ENCODE measurements around the gene BIVM.

BIVM gene, protein sequence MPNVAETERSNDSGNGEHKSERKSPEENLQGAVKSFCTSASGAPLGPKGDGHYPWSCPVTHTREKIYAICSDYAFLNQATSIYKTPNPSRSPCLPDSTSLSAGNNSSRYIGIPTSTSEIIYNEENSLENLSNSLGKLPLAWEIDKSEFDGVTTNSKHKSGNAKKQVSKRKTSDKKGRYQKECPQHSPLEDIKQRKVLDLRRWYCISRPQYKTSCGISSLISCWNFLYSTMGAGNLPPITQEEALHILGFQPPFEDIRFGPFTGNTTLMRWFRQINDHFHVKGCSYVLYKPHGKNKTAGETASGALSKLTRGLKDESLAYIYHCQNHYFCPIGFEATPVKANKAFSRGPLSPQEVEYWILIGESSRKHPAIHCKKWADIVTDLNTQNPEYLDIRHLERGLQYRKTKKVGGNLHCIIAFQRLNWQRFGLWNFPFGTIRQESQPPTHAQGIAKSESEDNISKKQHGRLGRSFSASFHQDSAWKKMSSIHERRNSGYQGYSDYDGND

DNA sequence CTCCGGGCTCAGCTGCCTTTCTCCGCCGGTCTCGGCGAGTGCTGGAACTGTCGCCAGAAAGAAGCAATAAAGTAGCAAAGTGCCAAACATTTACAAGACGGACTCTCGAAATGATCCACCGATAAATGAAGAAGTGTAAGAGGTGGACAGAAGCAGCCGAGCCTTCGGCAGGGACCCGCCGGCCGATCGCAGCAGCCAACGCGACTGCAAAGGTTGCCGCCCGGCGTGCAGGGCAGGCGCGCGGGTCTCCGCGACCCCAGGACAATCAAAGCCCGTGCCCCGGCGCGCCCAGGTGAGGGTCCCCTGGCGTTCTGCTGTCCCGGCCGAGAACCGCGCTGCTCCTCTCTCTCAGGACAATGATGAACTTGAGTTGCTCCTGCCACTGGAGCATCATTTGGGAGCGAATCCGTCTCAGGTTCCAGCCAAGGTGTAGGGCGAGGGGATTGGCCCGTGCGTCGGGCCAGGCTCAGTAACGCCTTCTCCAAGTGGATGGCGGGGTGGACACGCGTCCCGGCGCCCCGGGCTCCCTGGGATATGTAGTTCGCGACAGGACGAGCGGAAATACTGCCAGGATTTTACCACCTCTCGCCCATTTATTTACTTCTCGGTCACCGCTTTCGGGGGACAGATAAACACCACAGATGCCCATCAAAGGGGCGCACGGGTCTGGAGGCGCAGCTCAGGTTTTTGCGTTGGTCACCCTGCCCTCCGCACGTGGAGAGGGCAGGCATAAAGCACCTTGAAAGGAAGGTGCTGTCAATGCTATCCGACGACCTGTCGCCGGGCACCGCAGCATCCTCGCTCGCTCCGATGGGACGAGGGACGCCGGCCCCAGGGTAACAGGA is at the start of gene BIVM, which contains the start of gene POGLUT2:
BIVM (plus strand) TSS at position 539 of the 845 bp plus-strand sequence. CDS start 8,149 bp downstream, outside the sequence.
POGLUT2 (minus strand) TSS at position 396 of the 845 bp plus-strand sequence; CDS start at position 90, 306 bp downstream.
- Histone ChIP-seq H3K27ac (ENCODE audit: poor library complexity, severe bottlenecking) (peak within 1 kb of the TSS; percentile 73), H3K36me3 (ENCODE audit: low read depth) (peaks cover 6% of the 10 kb centered on the region; the same call in 1 of the 2 replicates), H3K4me1 (ENCODE audit: insufficient read depth, poor library complexity, severe bottlenecking) (peaks cover 21% of the 10 kb centered on the region), H3K27me3 (ENCODE audit: insufficient read depth, poor library complexity, severe bottlenecking) (no peaks in the 10 kb centered on the region), H3K9me3 (ENCODE audit: severe bottlenecking) (no peaks in the 10 kb centered on the region), H3K4me3 (ENCODE audit: severe bottlenecking) (peak within 1 kb of the TSS; percentile 52)
- DNase-seq (ENCODE audit: low spot score): peak; percentile 95
- ATAC-seq (ENCODE audit: low read depth): peak; percentile 94
- TF ChIP-seq, protein P1, sequence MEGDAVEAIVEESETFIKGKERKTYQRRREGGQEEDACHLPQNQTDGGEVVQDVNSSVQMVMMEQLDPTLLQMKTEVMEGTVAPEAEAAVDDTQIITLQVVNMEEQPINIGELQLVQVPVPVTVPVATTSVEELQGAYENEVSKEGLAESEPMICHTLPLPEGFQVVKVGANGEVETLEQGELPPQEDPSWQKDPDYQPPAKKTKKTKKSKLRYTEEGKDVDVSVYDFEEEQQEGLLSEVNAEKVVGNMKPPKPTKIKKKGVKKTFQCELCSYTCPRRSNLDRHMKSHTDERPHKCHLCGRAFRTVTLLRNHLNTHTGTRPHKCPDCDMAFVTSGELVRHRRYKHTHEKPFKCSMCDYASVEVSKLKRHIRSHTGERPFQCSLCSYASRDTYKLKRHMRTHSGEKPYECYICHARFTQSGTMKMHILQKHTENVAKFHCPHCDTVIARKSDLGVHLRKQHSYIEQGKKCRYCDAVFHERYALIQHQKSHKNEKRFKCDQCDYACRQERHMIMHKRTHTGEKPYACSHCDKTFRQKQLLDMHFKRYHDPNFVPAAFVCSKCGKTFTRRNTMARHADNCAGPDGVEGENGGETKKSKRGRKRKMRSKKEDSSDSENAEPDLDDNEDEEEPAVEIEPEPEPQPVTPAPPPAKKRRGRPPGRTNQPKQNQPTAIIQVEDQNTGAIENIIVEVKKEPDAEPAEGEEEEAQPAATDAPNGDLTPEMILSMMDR (IDR thresholded peaks at IDR 0.05; ENCODE audit: poor library complexity, severe bottlenecking): no peak

DNA sequence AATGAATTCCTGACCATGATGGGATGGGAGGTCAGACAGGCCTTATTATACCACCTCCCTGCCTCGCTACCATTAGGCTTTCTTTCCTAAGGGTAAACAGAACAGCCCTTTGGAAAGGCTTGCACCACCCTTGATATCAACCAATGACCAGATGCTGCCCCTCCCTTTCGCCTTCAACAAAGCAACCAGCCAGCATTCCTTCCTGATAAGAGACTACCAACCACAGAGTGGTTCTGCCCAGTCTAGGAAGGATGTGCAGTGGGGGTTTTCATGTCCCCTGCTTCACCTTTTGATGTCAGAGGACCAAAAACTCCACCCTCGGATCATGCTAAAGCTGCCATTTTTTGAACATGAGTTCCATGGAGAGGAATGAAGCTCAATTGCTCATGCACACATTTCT is 47.0 kb upstream of the BIVM start:
- Histone ChIP-seq H3K4me3 (ENCODE audit: severe bottlenecking) (no peak overlapping the region), H3K27ac (ENCODE audit: poor library complexity, severe bottlenecking) (no peak overlapping the region), H3K27me3 (ENCODE audit: insufficient read depth, poor library complexity, severe bottlenecking) (peaks cover 8% of the 10 kb centered on the region), H3K4me1 (ENCODE audit: insufficient read depth, poor library complexity, severe bottlenecking) (no peaks in the 10 kb centered on the region), H3K9me3 (ENCODE audit: severe bottlenecking) (no peaks in the 10 kb centered on the region), H3K36me3 (ENCODE audit: low read depth) (no peaks in the 10 kb centered on the region)
- no peak for ATAC-seq (ENCODE audit: low read depth)
- no peak for DNase-seq (ENCODE audit: low spot score)
- TF ChIP-seq, protein P1 (IDR thresholded peaks at IDR 0.05; ENCODE audit: poor library complexity, severe bottlenecking): no peak

DNA sequence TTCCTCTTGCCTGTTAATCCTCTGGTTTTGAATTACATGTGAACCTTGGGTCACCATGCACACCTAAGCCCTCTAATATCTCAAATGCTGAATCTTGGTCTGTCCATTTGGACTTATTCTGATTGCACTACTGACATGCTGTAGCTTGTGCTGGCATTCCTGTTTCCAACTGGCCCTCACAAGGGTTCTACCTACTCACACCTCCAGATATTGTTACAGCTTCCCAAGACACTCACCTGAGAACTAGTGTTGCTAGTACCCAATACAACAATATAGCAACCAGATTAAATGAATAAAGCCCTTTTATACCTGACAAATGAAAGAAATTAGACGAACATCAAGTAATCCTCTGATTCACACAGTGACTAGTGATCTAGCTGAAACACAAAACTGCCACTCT is 41.9 kb upstream of the BIVM start:
- H3K36me3 ChIP-seq (ENCODE audit: low read depth): no peaks in the 10 kb centered on the region
- no peaks in the 10 kb centered on the region for H3K9me3 ChIP-seq (ENCODE audit: severe bottlenecking)
- H3K27ac ChIP-seq (ENCODE audit: poor library complexity, severe bottlenecking): no peak overlapping the region
- no peaks in the 10 kb centered on the region for H3K4me1 ChIP-seq (ENCODE audit: insufficient read depth, poor library complexity, severe bottlenecking)
- TF ChIP-seq, protein P1 (IDR thresholded peaks at IDR 0.05; ENCODE audit: poor library complexity, severe bottlenecking): no peak
- no peak overlapping the region for H3K4me3 ChIP-seq (ENCODE audit: severe bottlenecking)
- no peaks in the 10 kb centered on the region for H3K27me3 ChIP-seq (ENCODE audit: insufficient read depth, poor library complexity, severe bottlenecking)
- ATAC-seq (ENCODE audit: low read depth) (peak; percentile 50), DNase-seq (ENCODE audit: low spot score) (no peak)

DNA sequence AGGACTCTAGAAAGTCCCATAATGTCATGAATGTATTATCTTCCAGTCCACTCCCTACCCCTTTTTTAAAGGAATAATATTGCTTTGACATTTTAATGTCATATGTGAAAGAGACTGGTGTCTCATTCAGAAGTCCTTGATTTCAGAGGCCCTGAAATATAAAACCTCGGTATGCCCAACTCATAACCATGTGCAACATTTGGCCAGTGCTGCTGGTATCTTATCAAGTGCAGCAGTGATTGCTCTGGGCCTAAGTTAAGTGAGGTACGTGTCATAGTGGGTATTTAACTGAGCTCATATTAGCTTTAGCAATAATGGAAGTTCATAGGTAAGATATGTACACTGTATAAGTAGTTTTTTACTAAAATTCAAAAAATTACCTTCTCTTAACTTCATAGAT is 40.1 kb upstream of the BIVM start:
- H3K4me1 ChIP-seq (ENCODE audit: insufficient read depth, poor library complexity, severe bottlenecking): no peaks in the 10 kb centered on the region
- no peaks in the 10 kb centered on the region for H3K27me3 ChIP-seq (ENCODE audit: insufficient read depth, poor library complexity, severe bottlenecking)
- no peaks in the 10 kb centered on the region for H3K9me3 ChIP-seq (ENCODE audit: severe bottlenecking)
- no peak overlapping the region for H3K27ac ChIP-seq (ENCODE audit: poor library complexity, severe bottlenecking)
- DNase-seq (ENCODE audit: low spot score) (no peak), ATAC-seq (ENCODE audit: low read depth) (no peak)
- no peak overlapping the region for H3K4me3 ChIP-seq (ENCODE audit: severe bottlenecking)
- no peaks in the 10 kb centered on the region for H3K36me3 ChIP-seq (ENCODE audit: low read depth)
- TF ChIP-seq, protein P1 (IDR thresholded peaks at IDR 0.05; ENCODE audit: poor library complexity, severe bottlenecking): no peak

Data from RWPE2 (cell line).